Measurements from ENCODE around the gene ZXDC. TPM values are rescaled to one million over a fixed set of nuclear protein-coding genes. Genes with fewer than 3 reads are reported as not detected.

Gene ZXDC
- total RNA-seq, 1 experiment from 2014 or later, result 28.3 TPM

DNA sequence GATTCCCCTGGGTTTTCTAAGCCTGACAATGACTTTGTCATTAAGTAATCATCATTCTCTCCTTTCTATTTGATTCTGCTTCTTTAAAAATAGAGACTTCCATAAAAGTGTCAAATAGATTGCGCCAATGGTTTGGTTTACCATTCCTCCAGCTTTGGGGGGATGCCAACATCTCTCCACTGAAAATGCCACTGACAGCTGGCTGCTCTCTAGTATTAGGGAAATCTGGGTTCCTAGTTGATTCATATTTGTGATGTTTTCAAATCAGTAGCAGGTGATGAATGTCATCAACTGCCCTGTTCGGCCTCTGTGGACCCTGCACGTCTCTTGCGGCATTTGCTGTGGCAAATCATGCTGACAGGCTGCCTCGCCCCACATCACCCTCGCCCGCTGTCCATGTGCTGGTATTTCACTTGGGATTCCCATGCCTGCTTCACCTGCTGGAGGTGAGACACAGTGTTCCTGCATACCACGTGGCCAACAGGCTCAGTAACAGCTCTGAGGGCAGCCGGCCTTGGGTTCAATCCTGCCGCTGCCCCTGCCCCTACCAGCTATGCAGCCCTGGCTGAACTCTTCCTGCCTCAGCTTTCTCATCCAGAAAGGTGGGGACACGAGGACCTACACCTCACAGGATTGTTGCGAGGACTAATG, 28.1 kb downstream of the ZXDC start:
- Histone ChIP-seq H2AFZ (ENCODE audit: low read length) (no peak overlapping the region), H3K23ac (ENCODE audit: insufficient read length, low read depth, low read length) (no peak overlapping the region), H3K18ac (ENCODE audit: insufficient read length, low read depth, low read length) (no peak overlapping the region), H4K5ac (ENCODE audit: insufficient read length, low read depth, low read length) (no peak overlapping the region), H3K56ac (ENCODE audit: insufficient read length, low read depth, low read length) (no peak overlapping the region), H2BK120ac (ENCODE audit: low read depth, low read length, poor library complexity, severe bottlenecking) (no peak overlapping the region), H2AK5ac (ENCODE audit: insufficient read length, low read length) (no peak overlapping the region), H3K79me2 (ENCODE audit: insufficient read depth, low read length) (no peaks in the 10 kb centered on the region), H3K79me1 (ENCODE audit: insufficient read depth, low read depth, low read length, poor library complexity, severe bottlenecking) (no peaks in the 10 kb centered on the region), H3K27ac (ENCODE audit: insufficient read length, low read depth, low read length) (no peak overlapping the region), H3K27me3 (ENCODE audit: insufficient read depth, low read length) (no peaks in the 10 kb centered on the region), H4K8ac (replicated peaks; ENCODE audit: insufficient read length, low read depth, low read length) (no peak overlapping the region), H3K14ac (ENCODE audit: insufficient read depth, low read length) (no peak overlapping the region; the same call in 1 of the 2 replicates), H3K4ac (ENCODE audit: low read depth, low read length) (no peak overlapping the region), H2BK5ac (ENCODE audit: insufficient read length, low read length) (no peak overlapping the region), H3T11ph (ENCODE audit: low read length) (no peak overlapping the region), H3K9ac (ENCODE audit: extremely low read depth, insufficient read length, low read length) (no peak overlapping the region), H4K20me1 (ENCODE audit: control insufficient read depth, insufficient read depth, insufficient read length) (no peaks in the 10 kb centered on the region), H2BK20ac (ENCODE audit: low read depth, low read length, poor library complexity, severe bottlenecking) (no peak overlapping the region), H3K4me2 (ENCODE audit: insufficient read depth, insufficient read length, low read length) (no peak overlapping the region), H4K91ac (ENCODE audit: insufficient read length, low read depth, low read length) (no peak overlapping the region), H3K4me1 (ENCODE audit: insufficient read depth, low read length) (no peaks in the 10 kb centered on the region), H2BK12ac (ENCODE audit: insufficient read length, low read depth, low read length) (no peak overlapping the region), H2BK15ac (ENCODE audit: low read depth, low read length) (no peak overlapping the region), H3K23me2 (ENCODE audit: insufficient read length, low read depth, low read length, poor library complexity, severe bottlenecking) (no peaks in the 10 kb centered on the region), H3K9me3 (ENCODE audit: control insufficient read depth, low read depth, low read length) (no peaks in the 10 kb centered on the region)
- Mint-ChIP-seq H3K4me3 (no peak overlapping the region), H3K9me3 (no peaks in the 10 kb centered on the region), H3K27me3 (ENCODE audit: low read depth) (no peaks in the 10 kb centered on the region; the same call in 1 of the 2 replicates), H3K27ac (no peak overlapping the region), H3K36me3 (ENCODE audit: insufficient read depth in 1 of 3, low read depth in 3 of 3) (peaks cover 7 to 27% (median 18%) of the 10 kb centered on the region in 3 experiments), H3K4me1 (peaks cover 15 to 18% of the 10 kb centered on the region in 2 experiments)
- no CpG with 5 or more reads among the region's 12 CpGs for WGBS (ENCODE audit: extremely low coverage, insufficient read length, low lambda C conversion rate)
- no peak for DNase-seq
- TF ChIP-seq, protein P1, sequence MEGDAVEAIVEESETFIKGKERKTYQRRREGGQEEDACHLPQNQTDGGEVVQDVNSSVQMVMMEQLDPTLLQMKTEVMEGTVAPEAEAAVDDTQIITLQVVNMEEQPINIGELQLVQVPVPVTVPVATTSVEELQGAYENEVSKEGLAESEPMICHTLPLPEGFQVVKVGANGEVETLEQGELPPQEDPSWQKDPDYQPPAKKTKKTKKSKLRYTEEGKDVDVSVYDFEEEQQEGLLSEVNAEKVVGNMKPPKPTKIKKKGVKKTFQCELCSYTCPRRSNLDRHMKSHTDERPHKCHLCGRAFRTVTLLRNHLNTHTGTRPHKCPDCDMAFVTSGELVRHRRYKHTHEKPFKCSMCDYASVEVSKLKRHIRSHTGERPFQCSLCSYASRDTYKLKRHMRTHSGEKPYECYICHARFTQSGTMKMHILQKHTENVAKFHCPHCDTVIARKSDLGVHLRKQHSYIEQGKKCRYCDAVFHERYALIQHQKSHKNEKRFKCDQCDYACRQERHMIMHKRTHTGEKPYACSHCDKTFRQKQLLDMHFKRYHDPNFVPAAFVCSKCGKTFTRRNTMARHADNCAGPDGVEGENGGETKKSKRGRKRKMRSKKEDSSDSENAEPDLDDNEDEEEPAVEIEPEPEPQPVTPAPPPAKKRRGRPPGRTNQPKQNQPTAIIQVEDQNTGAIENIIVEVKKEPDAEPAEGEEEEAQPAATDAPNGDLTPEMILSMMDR (conservative IDR thresholded peaks at IDR 0.05), result no peak
